EL (cell line): Measurements from ENCODE around the gene EN2.

ENCODE experiments used
- DNase-seq: peaks from one replicate; pipeline ENCODE4 v3.0.0-alpha.2; 2016

The EN2 gene

DNA sequence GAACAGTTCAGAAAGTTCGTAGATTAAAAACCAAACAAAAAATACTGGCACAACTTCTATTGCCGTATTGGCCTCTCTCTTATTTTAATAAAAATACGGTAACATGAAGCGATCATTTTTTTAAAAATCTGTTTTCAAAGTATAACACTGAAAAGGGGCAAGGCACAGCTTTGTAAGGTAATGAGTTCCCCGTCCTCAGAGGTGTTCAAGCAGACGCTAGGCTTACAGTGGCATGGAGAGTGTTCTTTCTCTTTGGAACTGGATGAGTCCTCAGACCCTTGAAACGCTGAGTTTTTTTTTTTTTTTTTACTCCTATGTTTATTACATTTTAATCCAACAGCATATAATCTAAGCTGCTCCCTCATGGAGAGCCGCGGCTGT, 7.8 kb downstream of the EN2 start:
- no peak for DNase-seq

DNA sequence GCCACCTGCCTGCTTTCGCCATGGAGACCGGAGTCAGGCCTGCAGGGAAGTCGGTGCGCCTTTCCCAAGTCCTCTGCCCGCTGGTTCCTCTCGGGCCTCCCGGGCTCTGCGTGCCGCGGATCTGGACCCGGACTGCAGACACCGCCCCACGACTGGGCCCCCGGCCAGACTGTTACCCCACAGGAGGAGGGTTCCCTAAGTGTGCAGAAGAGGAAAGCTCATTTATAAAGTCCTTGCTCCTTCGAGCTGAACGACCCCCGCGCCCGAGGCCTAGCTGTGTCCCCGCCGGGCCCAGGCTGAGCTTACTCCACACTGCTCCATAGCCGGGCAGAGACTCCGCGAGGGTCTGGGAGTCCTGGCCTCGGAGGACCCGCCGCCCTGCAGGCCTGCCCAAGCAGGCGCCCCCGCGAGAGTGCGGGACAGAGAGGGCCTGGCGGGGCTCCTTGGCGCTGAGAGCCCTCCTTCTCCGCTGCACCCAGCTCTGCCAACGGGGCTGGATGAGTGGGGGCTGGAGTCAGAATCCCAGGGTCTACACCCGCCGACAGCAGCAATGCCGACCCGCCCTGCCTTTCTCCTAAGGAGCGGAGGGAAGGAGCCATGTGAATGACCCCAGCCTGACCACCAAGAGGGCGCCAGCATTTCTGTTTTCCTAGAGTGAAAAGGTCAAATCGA, 8.3 kb downstream of the EN2 start:
- DNase-seq = no peak

DNA sequence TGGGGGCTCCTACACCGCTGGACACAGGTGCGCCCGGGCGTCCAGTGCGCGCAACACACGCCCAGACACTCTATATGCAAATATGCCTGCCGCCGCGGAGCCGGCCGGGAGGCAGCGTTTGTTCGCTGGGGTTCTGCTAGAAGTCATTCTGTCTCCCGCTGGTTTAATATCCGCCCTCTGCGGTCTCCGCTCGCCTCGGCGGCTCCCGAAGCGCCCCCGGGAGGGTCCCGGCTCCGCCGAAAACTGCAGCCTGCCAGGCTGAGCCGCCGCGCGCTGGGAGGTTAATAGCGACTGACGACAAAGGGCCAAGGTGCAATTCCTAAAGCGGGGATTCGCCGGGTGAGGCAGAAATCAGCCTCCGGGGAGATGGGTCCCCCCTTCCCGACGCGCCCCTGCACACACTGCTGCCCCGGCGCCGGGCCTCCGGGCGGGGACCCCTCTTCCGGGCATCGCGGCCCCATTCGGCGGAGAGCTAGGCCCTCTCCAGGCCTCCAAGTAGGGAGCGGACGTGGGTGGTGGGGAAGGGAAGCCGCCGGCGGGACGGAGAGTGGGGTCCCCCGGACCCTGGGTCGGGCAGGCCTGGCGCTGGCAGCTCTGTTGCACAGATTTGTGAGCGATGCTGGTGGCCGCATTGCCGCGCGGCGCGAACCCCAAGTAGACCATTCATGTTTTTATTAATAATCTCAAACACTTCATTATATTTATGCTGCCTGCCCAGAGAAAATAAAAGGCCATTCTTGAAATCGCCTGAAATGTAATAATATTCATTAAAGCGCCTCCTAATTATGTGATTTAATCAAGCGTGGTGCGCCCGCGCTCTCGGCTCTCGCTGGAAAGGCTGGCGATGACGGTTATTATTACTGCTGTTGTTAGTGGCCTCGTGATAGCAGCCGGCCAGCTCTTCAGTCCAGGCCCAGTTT, 9.1 kb downstream of the EN2 start:
- DNase-seq = no peak

DNA sequence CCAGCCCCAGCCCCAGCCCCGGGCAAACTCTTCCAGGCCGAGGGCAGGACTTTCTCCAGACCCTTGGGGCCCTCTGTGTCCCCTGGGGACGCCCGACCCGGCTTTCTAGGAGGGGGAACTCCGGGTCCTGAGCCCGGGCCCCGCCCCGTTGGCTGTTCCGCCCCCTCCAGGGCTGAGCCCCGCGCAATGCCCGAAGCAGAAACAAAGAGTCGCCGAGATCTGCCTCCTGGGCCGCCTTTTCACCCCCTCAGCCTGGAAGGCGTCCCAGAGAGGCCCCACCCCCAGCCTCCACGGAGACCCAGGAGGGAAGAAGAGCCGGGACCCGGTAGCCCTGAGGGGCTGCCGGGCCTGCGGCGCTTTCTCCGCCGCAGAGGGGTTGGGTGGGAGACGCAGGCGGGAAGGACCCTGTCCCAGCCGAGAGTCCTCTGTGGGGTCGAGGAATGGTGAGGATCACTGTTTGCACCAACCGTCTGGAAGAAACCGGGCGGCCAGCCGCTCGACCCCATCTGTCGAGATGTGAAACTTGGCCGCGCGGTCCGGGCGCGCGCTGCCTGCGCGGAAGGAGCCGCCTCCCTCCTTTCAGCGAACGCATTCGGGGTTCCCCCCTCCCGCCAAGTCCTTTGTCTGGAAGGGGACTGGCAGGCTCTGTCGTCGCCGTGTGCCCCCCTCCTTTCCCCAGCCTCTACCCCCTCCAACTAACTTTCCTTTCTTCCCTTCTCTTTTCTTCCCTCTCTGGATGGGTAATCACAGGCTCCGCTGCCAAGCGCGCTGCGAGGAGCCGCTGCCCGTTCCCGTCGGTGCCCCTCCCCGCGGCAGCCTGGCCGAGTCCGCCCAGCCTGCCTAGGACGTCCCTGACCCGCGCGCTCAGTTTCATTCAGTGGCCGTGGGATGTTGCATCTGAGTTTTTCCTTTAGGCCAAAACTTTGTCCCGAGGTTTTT, 10.2 kb downstream of the EN2 start:
- no peak for DNase-seq

DNA sequence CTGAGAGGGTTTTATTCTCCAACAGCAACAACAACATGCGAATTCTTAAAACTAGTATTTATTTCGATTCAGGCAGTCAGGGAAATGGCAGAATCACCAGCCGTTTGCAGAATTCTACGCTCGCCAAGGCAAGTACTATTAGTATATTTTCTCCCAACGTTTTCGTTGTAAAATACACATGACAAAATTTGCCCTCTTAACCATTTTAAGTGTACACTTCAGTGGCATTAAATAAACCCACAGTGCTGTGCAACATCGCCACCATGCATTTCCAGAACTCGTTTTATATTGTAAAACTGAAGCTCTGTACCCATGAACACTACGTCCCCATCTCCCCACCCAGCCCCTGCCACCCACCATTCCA, 10.8 kb downstream of the EN2 start:
- DNase-seq = no peak

DNA sequence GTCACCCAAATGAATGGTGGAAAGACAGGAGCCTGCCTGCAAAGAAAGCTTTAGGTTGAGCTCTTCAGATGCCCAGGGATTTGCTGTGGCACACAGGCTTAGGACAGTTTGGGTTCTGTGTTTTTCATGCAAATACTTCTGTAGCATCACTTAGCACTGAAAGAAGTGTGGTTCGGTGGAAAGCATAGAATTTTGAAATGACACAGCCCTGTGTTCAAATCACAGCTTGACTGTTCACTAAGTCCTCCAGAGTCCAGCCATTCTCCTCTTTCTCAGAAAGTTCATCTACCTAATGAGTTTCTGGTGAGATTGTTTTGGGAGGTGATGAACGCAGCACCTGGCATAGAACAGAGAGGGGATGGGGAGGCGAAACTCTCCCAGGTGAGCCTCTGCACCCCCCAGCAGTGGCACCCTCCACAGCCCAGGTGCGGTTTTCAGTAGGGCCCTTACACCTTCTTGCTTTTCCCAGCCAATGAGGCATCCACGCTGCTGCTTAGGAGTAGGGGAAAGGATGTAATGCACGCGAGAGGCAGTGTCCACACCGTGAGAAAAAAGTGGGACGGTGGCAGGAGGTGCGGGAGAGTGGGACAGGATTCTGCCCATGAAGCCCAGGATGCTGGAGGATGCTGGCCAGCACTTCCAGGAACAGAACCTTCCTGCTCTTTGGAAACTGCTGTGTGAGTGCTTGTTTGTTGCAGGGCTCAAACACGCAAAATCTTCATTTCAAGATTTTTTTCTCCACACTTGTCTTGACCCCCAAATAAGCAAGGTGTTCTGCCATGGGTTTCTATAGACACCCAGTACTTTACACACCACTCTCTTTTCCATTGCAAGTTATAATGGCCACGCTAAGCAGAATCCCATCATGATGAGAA, 11.6 kb downstream of the EN2 start:
- DNase-seq = no peak

DNA sequence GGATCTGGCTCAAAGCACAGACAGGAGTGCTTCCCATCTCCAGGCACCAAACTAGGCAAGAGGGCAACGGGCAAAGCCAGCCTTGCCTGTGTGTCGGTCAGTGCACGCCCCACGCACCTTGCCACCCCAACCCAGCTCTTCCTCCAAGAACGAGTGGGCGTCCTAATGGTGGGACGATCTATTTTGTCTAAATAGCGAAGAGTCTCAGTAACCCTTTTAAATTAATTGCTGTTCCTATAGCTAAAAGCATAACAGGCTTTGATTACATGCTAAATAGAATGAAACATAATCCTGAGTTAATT, 12.2 kb downstream of the EN2 start:
- DNase-seq = no peak

DNA sequence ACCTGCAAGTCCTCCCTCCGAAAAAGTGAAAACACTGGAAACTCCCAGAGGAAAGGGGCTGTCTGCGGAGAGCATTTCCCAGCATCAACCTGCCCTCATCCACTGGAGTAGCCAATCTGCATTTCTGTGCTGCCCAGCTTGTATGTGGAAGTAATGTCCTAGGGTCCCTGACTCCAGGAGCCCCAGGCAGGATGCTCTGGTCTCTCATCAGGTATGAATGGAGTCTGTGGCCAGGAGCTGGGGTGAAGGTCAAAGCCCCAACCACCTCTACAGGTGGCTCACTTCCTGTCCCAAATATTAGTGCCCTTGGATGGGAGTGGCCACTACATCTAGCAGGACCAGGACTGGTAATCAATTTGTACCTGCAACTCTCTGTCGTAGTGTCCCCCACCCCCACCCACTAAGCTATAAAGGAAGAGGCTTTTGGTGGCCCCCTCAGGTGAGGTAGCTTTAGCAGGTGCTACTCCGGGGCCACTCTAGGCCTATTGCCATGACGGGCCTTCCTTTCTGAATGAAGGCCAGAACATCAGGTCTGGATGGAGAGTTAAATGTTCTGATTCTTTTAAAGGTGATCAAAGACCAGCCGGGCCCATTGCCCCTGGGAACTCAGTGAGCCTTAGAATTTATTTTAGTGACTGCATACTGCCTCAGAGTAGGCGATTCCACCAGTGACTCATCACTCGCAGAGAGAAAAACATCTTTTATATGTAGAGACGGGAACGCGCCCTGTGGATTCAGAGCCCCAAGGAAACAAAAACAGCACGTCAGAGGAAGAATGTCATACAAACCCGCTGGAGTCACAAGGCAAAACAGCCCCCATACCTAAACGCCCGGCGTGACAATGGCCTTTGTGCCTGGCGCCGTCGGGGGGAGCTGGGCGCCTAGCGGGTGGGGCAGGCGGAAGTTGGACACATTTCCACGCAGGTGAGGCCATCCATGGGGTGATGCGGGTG, 13.0 kb downstream of the EN2 start:
- peak; percentile 20 for DNase-seq

DNA sequence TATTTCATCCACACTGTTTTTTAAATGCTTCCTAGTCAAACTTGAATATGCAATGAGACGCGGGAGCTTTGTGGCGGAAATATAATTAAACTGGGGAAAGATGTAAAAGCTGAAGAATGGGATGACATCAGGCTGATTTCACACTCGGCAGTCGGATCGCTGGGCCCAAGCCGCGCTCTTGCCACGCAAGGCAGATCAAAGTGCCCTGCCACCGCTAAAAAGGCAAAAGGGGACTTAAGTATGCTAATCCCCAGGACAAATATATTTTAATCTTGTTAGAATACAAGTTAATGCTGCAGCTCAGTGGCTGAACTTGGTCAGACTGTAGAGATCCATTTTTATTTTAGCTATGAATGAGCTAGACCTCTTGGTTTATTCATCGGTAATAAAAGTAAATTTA, 13.8 kb downstream of the EN2 start:
- DNase-seq = no peak

DNA sequence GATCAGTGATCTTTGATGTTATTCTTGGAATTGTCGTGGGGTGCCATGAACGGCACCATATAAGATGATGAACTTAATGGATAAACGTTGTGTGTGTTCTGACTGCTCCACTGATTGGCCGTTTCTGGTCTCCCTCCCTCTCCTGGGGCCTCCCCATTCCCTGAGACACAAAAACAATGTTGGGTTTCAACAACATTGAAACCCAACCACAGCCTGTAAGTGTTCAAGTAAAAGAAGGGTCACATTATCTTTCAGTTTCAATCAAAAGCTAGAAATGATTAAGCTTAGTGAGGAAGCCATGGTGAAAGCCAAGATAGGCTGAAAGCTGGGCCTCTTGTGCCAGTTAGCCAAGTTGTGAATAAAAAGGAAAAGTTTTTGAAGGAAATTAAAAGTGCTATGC, 19.5 kb downstream of the EN2 start:
- no peak for DNase-seq

DNA sequence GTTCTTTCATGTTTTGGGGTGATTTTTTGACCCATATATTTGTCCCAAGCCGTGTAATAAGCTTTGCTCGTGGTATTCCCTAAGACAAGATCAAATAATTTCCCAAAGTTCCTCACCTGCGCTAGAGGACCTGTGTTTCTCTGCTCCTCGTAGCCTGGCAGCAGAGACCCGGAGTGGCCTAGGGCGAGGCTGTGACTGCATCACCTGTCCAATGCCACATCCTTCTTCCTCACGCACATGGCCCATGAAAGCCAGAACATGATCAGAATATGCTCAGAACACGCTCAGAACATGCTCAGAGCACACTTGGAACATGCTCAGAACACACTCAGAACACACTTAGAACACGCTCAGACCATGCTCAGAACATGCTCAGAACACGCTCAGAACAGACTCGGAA, 23.8 kb downstream of the EN2 start:
- DNase-seq = no peak

DNA sequence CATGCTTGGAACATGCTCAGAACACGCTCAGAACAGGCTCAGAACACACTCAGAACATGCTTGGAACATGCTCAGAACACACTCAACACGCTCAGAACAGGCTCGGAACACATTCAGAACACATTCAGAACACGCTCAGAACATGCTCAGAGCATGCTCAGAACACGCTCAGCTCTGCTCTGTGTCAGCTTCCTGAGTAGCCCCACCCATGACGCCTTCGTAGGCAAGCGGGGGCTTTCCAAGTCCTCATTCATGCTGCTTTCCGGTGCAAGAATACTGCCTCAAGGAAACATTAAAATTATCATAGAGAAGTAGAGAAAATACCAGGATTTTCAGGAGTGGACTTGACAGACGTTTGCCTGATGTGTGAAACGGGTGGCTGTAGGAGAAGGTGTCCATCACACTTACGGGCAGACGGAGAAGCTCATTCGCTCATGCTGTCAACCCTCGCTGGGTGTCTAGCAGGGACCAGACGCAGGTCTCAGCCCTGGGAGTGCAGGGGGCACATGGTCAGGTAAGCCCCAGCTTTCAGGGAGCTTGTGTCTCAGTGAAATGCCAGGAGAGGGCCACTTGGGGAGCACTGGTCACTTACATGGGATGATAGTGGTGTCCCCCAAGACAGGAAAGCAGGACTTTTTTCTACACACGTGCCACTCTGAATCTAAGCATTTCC, 24.7 kb downstream of the EN2 start:
- no peak for DNase-seq

DNA sequence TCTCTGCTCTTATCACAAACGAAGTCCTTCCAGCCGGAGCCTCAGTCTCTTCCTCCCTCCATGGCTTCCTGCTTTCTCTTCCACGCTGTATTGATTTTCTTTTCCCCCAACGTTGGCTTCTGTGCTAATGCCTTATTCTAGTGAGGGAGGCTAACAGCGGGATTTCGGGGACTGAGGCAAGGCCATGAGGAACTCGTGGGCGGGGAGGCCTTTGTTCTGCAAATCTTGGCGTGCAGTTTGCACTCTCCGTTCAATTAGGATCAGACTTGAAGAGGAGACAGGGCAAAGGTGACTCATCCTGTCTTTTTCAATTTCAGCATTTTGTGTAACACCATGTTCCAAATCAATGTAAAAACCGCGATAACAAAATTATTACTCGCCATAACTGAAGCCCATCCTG, 25.3 kb downstream of the EN2 start:
- no peak for DNase-seq

DNA sequence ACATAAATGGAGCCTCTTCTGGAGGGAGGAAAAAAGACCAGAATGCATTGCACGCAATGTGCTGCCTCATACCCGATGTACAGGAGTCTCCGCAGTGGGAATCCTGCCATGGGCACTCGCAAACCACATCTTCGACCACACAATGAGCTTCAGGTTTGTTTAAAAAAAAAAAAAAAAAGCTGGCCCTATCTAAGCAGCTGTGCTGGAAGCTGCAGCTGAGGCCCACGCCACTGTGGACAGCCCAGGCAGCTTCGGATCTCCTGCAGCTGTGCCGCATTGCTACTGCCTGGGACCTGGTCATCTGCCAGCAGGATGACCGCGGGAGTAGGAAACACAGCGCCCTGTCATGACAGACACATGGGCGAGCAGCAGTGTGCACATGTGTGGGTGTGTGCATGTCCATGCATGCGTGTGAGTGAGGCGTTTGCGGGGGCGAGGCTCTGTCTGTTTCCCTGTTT, 26.0 kb downstream of the EN2 start:
- DNase-seq = no peak

DNA sequence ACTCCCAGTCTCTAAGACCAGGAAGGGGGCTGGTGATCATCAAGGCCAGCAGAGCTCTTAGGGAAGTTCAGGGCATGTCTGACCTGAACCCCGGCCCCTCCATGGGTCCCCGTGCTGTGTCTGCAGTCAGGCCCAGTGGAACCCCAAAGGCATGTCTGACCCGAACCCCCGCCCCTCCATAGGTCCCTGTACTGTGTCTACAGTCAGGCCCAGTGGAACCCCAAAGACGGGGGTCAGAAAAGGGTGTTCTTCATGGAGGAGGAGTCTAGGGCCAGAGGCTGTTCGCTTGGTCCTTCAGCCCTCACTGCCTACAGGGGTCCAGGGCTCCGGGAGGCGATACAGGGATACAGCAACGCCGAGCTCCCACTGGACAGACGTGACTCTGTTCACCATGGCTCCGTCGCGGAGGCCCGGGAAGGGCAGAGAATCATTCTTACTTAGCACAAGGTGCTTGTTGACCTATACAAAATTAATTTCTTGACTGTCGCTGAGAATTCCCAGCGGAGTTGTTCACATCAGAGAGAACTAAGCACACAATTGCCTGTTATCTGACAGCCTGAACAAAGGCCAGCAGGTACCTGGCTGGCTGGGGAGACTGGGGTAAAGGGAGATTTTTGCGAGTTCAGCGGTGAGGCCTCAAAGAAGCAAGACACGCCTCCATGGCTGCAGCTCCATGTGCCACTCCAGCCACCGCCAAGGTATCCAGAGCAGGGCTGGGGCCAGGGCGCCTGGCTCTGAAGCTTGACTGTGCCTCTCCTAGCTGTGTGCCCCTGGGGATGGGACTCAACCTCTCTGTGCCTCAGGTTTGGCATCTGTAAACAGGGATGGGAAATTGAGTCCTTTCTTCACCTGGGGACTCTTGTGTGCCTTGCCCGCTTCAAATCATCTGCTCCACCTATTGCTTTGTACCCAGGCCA, 26.8 kb downstream of the EN2 start:
- DNase-seq = no peak

DNA sequence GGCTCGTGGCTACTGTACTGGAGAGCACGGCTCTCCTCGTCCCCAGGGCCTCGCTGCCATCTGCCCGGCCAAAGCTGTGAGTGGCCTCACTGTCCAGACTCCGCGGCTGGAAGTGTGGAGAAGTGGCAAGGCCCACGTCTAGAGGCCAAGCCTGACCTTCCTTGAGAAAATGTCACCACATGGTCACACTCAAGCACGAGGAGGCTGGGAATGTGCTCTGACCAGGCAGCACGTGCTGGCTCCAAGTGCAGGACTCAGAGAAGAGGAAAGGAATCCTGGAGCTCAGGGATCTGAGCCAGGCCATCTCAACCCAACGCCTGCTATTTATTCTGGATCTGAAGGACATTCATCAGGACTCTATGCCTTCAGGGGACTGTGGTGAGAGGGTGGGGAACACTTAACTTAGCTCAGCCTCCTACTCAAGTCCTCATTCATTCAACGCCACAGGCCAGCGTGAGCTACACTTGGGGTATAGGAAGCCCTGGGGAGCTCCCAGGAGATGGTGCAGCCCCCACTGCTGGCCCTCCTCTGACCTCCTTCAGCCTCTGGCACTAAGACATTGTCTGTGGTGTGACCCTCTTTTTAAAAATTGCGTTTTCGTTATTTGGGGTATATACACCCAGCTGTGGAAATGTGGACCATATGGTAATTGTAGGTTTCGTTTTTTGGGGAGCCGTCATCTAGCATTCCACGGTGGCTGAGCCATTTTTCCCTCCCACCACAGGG, 29.0 kb downstream of the EN2 start:
- DNase-seq = no peak

DNA sequence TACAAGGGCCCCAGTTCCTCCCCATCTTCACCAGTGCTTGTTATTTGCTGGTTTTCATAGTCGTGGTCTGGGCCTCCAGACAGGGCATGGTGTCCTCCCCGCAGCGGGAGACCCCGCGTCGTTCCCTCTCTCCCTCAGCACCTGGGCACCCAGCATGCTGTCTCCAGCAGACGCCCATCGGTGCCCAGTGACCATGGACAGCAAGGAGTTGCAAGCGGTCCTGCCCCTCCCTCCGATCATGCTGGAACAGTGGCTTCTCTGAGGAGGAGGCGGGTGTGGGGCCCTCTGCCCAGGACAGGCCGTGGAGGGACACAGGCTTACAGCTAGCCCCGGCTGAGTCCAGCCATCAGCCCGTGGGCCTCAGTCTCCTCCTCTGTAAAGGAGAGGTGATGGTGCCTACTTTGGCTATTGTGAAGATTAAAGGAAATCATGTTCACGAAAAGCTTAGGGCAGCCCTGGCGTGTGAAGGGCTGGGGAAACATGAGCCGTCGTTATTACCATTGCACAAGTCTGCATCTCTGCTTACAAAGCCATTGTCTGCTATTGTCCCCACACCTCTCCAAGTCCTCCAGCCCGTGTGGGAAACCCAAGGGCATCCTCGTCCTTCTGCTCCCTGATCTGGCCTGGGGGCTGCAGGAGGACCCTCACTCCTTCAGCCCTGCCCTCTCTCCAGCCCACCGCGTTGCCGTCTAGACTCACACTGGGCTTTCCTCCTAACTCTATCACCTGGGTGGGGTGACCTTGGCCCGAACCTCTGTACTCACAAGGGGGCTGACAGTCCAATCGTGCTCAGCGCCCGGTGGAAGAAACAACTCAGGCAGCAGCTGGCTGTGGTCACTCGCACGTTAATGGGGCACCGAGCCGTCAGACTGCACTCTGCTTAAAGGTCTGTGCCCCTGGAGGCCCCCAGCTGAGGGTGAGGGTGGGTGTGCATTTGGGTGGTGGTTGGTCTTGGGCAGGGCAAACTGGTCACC, 29.9 kb downstream of the EN2 start:
- DNase-seq = no peak
